Adipocyte (in vitro differentiated cells): ENCODE results near the gene KCNH6.

ENCODE experiments used
- DNase-seq: peaks from one replicate; pipeline ENCODE4 v3.0.0-alpha.2; 2015; ENCODE audit warnings: low read depth
- H3K27me3 ChIP-seq: replicated peaks from 2 replicates; pipeline ENCODE4 v1.7.0; 2013; ENCODE audit warnings: mild to moderate bottlenecking, low read length, moderate library complexity; ENCODE audit not compliant: control insufficient read depth, insufficient read depth
- H3K36me3 ChIP-seq: 2 replicates; pipeline ENCODE4 v1.7.0; 2013; ENCODE audit warnings: low read length, mild to moderate bottlenecking, moderate library complexity; ENCODE audit not compliant: control insufficient read depth, insufficient read depth, severe bottlenecking
- H3K4me1 ChIP-seq: 2 replicates; pipeline ENCODE4 v1.7.0; 2013; ENCODE audit warnings: mild to moderate bottlenecking, low read length, moderate library complexity; ENCODE audit not compliant: control insufficient read depth, insufficient read depth
- H3K4me3 ChIP-seq: 2 replicates; pipeline ENCODE4 v1.7.0; 2013; ENCODE audit warnings: mild to moderate bottlenecking, low read length, moderate library complexity
- H3K9ac ChIP-seq: 2 replicates; pipeline ENCODE4 v1.7.0; 2013; ENCODE audit warnings: mild to moderate bottlenecking, low read length, moderate library complexity
- H3K9me3 ChIP-seq: 2 replicates; pipeline ENCODE4 v1.7.0; 2013; ENCODE audit warnings: mild to moderate bottlenecking, low read length, moderate library complexity; ENCODE audit not compliant: control insufficient read depth

Gene KCNH6

DNA sequence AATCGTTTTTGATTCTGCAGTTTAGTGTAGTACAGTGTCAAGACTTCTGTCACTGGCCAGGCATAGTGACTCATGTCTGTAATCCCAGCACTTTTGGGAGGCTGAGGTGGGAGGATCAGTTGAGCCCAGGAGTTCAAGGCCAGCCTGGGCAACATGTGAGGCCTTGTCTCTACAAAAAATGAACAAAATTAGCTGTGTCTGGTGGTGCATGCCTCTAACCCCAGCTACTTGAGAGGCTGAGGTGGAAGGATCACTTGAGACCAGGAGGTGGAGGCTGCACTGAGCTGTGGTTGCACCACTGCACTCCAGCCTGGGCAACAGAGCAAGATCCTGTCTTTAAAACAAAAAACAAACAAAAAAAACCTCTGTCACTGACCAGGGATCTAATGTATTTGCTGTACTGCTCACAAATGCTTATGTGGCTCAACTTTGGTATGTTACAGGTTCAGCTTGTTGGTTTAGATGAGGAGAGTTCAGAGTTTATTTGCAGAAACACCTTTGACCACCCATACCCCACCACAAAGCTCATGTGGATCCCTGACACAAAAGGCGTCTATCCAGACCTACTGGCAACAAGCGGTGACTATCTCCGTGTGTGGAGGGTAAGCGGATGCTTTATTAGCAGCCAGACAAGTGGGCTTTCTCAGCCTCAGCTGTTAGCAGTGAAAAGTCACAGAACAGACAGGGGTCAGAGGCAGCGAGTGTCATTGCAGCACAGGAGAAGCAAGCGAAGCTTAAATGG, 55.0 kb downstream of the KCNH6 start:
- Histone ChIP-seq H3K27me3 (no peaks in the 10 kb centered on the region), H3K36me3 (peaks cover 32% of the 10 kb centered on the region), H3K9me3 (no peaks in the 10 kb centered on the region), H3K9ac (no peak overlapping the region), H3K4me1 (no peaks in the 10 kb centered on the region), H3K4me3 (no peak overlapping the region)
- DNase-seq, result no peak

GRCh38 chr17:63578769-63579111, 55.6 kb downstream of the KCNH6 start:
- no peak for DNase-seq
- Histone ChIP-seq H3K36me3 (peaks cover 37% of the 10 kb centered on the region), H3K9ac (no peak overlapping the region)

DNA sequence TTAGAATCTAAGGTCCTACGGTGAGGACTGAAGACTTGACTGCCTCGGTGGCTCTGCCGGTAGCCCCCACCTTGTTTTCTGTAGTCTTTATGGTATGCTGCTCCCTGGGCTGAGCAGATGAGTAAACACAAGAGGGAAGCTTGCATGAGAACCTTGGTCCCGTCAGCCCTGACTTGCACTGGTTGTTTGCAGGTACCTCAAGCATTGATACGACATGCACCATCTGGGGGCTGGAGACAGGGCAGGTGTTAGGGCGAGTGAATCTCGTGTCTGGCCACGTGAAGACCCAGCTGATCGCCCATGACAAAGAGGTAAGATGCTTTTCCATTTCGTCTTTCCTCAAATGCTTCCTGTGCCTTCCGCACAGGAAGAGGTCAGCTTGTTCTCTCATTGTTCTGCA, 56.5 kb downstream of the KCNH6 start:
- Histone ChIP-seq H3K9me3 (no peaks in the 10 kb centered on the region), H3K36me3 (peaks cover 44% of the 10 kb centered on the region)
- DNase-seq, result no peak

More at GRCh38 chr17:63578769-63579111, 55.6 kb downstream of the KCNH6 start:
- no peaks in the 10 kb centered on the region for H3K9me3 ChIP-seq
- H3K27me3 ChIP-seq, result no peaks in the 10 kb centered on the region
- H3K4me1 ChIP-seq, result no peaks in the 10 kb centered on the region
- no peak overlapping the region for H3K4me3 ChIP-seq

DNA sequence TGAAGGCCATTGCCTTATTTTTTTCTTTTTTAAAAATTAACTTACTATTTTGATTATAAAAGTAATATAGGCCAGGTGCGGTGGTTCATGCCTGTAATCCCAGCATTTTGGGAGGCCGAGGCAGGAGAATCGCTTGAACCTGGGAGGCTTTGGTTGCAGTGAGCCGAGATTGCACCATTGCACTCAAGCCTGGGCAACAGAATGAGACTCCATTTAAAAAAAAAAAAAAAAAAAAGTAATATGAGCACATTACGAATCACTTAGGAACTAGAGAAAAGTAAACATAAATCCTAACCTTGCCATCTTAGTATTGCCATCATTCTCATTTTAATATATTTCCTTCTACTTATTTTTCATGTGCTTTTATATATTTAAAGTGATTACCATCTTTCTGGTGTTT, 64.6 kb downstream of the KCNH6 start:
- Histone ChIP-seq H3K9ac (no peak overlapping the region), H3K9me3 (no peaks in the 10 kb centered on the region), H3K36me3 (peaks cover 83% of the 10 kb centered on the region), H3K4me1 (no peaks in the 10 kb centered on the region), H3K4me3 (no peak overlapping the region), H3K27me3 (no peaks in the 10 kb centered on the region)
- no peak for DNase-seq

More for the DNA sequence above, 56.5 kb downstream of the KCNH6 start:
- no peak overlapping the region for H3K9ac ChIP-seq
- no peaks in the 10 kb centered on the region for H3K27me3 ChIP-seq
- H3K4me1 ChIP-seq, result no peaks in the 10 kb centered on the region
- H3K4me3 ChIP-seq, result no peak overlapping the region

GRCh38 chr17:63588797-63589196, 65.6 kb downstream of the KCNH6 start:
- no peak for DNase-seq
- H3K4me3 ChIP-seq, result no peak overlapping the region
- no peak overlapping the region for H3K9ac ChIP-seq
- H3K9me3 ChIP-seq, result no peaks in the 10 kb centered on the region
- peaks cover 83% of the 10 kb centered on the region for H3K36me3 ChIP-seq
- H3K27me3 ChIP-seq, result no peaks in the 10 kb centered on the region
- H3K4me1 ChIP-seq, result no peaks in the 10 kb centered on the region

DNA sequence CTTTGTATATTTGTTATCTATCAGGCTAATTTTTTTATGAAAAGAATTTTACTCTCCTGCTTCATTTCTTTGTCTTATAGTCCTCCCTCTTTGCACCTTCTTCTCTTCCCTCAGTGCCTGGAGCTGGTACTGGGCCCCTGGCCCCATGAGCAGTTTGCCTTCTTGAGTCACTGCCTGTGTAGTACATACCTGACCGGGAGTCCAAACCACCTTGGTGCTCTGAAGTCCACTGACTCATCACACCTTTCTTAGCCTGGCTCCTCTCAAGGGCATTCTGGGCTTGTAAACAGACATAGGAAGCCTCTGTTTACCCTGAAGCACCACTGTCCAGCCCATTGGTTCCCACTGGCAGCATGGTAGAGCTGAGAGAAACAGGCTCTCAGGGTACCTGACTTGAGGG, 66.5 kb downstream of the KCNH6 start:
- Histone ChIP-seq H3K36me3 (peaks cover 83% of the 10 kb centered on the region), H3K9ac (no peak overlapping the region), H3K27me3 (no peaks in the 10 kb centered on the region), H3K4me1 (no peaks in the 10 kb centered on the region), H3K4me3 (no peak overlapping the region), H3K9me3 (no peaks in the 10 kb centered on the region)
- DNase-seq, result no peak

DNA sequence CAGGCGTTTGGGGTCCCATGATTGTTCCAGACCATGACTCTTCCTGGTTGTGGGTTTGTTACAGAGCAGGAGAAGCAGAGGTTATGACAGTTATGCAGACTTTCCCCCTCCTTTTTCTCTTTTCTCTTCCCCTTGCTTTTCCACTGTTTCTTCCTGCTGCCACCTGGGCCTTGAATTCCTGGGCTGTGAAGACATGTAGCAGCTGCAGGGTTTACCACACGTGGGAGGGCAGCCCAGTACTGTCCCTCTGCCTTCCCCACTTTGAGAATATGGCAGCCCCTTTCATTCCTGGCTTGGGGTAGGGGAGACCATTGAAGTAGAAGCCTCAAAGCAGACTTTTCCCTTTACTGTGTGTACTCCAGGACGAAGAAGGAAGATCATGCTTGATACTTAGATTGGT, 69.6 kb downstream of the KCNH6 start:
- H3K4me3 ChIP-seq, result no peak overlapping the region
- H3K4me1 ChIP-seq, result no peaks in the 10 kb centered on the region
- H3K9me3 ChIP-seq, result no peaks in the 10 kb centered on the region
- no peaks in the 10 kb centered on the region for H3K27me3 ChIP-seq
- peaks cover 56% of the 10 kb centered on the region for H3K36me3 ChIP-seq
- no peak for DNase-seq
- no peak overlapping the region for H3K9ac ChIP-seq

DNA sequence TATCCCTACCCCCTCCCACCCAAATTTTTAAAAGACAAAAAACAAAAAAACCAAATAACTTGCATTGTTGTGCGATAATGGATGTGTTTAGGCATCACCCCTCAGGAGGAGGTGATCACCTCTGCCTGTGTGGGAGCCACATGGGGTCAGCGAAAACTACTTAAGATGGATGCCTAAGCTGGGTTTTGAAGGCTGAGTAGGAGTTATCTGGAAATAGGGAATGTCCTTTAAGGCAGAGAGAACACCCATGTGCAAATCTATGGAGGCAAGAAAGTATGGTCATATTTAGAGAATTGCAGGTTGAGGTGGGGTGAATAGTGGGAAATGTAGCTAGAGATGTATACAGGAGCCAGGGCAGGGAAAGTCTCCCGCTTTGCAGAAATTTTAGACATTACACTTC, 72.0 kb downstream of the KCNH6 start:
- Histone ChIP-seq H3K27me3 (no peaks in the 10 kb centered on the region), H3K9ac (no peak overlapping the region), H3K9me3 (no peaks in the 10 kb centered on the region), H3K4me3 (no peak overlapping the region), H3K36me3 (peaks cover 37% of the 10 kb centered on the region), H3K4me1 (peaks cover 3% of the 10 kb centered on the region)
- no peak for DNase-seq
